OCI-LY7 (cell line): ENCODE results near the gene UGP2.

Experiments
- CTCF ChIP-seq: fragments of 200-600 bp; sonication (generic); conservative IDR thresholded peaks from 2 replicates; pipeline ENCODE4 v1.5.1; 2014; ENCODE audit warnings: mild to moderate bottlenecking, antibody characterized with exemption, low read length, moderate library complexity, mixed read lengths
- EZH2phosphoT487 ChIP-seq: fragments of 200-600 bp; sonication (generic); IDR thresholded peaks from 2 replicates; pipeline ENCODE4 v1.6.1; 2018; ENCODE audit warnings: low read depth, borderline replicate concordance, mild to moderate bottlenecking, mixed run types, antibody characterized with exemption, low read length, moderate library complexity, mixed read lengths

- TF ChIP-seq CTCF (no peak), EZH2phosphoT487 (no peak)
These were observed 38.3 kb downstream of the UGP2 start for GRCh38 chr2:63879876-63880433.
